RPMI7951 (cell line): ENCODE results near the gene PSMB10. TPM values are rescaled to one million over a fixed set of nuclear protein-coding genes. Genes with fewer than 3 reads are reported as not detected.
A peak's percentile ranks its signal among the peaks of the same experiment; 100 is the strongest.

ENCODE experiments used
- DNase-seq: peaks from one replicate; pipeline ENCODE4 v3.0.0-alpha.2; 2012; ENCODE audit warnings: low read depth
- total RNA-seq: library from RNA; depleted of rRNA; stranded (reverse); fragments of >200 nt; shearing (Covaris generic); gene quantifications from 2 replicates; pipeline ENCODE4 v1.2.3, GENCODE V29; 2014

Gene PSMB10
- total RNA-seq, 1 experiment from 2014 or later: 75.7 TPM

- DNase-seq: no peak
Observed at GRCh38 chr16:67963662-67964321, 27.1 kb upstream of the PSMB10 start.

GRCh38 chr16:67963292-67963661 lies 26.6 kb upstream of the PSMB10 start:
- no peak for DNase-seq

GRCh38 chr16:67962135-67962534 lies 25.5 kb upstream of the PSMB10 start:
- no peak for DNase-seq

- DNase-seq: no peak
Observed at GRCh38 chr16:67961551-67961957, 24.9 kb upstream of the PSMB10 start.

GRCh38 chr16:67959536-67960329 lies 23.1 kb upstream of the PSMB10 start:
- peak; percentile 83 for DNase-seq

GRCh38 chr16:67957622-67958021 lies 21.0 kb upstream of the PSMB10 start:
- no peak for DNase-seq

- DNase-seq: no peak
Observed at GRCh38 chr16:67954421-67955196, 18.0 kb upstream of the PSMB10 start.

- DNase-seq: no peak
Observed at GRCh38 chr16:67953641-67954375, 17.2 kb upstream of the PSMB10 start.

- DNase-seq: no peak
Observed at GRCh38 chr16:67951485-67951884, 14.8 kb upstream of the PSMB10 start.

GRCh38 chr16:67950335-67950843 lies 13.7 kb upstream of the PSMB10 start:
- no peak for DNase-seq

- no peak for DNase-seq
Observed at GRCh38 chr16:67949645-67950044, 13.0 kb upstream of the PSMB10 start.

GRCh38 chr16:67948015-67948414 lies 11.4 kb upstream of the PSMB10 start:
- no peak for DNase-seq

- no peak for DNase-seq
Observed at GRCh38 chr16:67946966-67947558, 10.4 kb upstream of the PSMB10 start.

GRCh38 chr16:67946128-67946569 lies 9.5 kb upstream of the PSMB10 start:
- no peak for DNase-seq

GRCh38 chr16:67945392-67945933 lies 8.8 kb upstream of the PSMB10 start:
- peak; percentile 21 for DNase-seq

- no peak for DNase-seq
Observed at GRCh38 chr16:67944690-67945391, 8.2 kb upstream of the PSMB10 start.

GRCh38 chr16:67943619-67944504 lies 7.2 kb upstream of the PSMB10 start, which contains the start of gene LCAT:
Gene LCAT (minus strand): TSS chr16:67944120. CDS start chr16:67944101, 19 bp downstream.
- no peak for DNase-seq

- DNase-seq: no peak
Observed at GRCh38 chr16:67943256-67943618, 6.6 kb upstream of the PSMB10 start.
